ENCODE data around the gene MICAL3.
"Not testable (repeated sequence)": the region's sequence is repeated elsewhere in the genome, so short reads cannot be mapped to it uniquely, and the experiment has no call there.

Gene MICAL3

DNA sequence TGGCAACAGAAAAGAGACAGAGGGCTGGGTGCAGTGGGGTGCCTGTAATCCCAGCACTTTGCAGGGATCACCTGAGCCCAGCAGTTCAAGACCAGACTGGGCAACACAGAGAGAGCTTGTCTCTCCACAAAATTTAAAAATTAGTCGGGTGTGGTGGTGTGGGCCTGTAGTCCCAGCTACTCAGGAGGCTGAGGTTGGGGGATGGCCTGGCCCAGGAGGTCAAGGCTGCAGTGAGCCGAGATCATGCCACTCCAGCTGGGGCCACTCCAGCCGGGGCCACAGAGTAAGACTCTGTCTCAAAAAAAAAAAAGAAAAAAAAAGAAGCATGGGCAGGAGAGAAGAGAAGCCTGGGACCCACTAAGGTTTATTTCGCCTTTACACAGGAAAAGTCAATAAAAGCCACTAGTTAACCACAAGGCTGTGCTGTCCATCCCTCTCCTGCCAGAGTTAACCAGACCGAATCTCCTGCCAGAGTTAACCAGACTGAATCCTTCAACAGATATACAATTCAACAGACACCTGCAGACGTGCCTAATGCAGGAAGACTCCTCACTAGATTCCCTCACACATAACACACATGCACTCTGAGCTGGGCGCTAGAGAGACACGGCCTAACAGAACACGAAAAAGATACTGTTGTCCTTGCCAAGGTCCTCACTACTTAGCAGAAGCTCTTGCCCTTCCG lies 29.8 kb downstream of the MICAL3 start:
- DNase-seq = no peak

- not testable (repeated sequence) for DNase-seq
These were observed 31.4 kb downstream of the MICAL3 start for GRCh38 chr22:17992976-17993375.

DNA sequence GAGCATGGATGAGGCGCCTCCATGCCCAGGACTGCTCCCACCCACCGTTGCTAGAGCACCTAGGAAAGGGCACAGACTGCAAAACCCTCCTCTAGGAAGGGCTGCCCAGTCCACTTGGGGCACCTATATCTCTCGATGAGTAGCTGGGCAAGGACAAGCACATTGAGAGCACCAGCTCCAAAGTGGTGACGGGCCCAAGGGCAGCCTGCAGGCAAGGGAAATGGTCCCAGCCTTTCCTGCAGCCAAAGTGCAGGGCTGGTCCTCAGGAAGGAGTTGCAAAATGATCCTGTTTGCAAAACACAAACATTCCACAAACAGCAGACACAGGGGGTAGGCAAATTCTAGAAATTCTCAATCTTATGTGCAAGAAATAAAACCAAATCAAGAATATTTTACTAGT lies 32.4 kb downstream of the MICAL3 start:
- not testable (repeated sequence) for DNase-seq

DNA sequence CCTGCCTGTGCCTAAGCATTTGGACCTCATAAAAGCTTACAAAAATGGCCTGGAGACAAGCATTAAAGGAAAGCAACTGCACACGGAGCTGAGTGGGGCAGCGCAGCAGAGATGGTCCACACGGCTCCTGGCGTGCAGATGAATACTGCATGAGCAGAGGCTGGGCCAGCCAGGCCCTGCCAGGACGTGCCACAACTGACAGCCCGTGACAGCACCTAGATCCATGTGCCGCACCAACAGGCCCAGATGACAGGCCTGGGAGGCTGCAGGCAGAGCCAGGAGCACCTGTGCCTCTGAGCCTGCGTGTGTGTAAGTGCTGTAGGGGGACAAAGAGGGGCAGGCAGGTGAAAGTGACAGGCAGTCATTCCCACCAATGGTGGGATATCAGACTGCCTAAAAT lies 33.4 kb downstream of the MICAL3 start:
- DNase-seq = no peak

- DNase-seq = no peak
These were observed 34.2 kb downstream of the MICAL3 start for GRCh38 chr22:17990147-17990546.

GRCh38 chr22:17988800-17989513 lies 35.4 kb downstream of the MICAL3 start:
- no peak for DNase-seq

DNA sequence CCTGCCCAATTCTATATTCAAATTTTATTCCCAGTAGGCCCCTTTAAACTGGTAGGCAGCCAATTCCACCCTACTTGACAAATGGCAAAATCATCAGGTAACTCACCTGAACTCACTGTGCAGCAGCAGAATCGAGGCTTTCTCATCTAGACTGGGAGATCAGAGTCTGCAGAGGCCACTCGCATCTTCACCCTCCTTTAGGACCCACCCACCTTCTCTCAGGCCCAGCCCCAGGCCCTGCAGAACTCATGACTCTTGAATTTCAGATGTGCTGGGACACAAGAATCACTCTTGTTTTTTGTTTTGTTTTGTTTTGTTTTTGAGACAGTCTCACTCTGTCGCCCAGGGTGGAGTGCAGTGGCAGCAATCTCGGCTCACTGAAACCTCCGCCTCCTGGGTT lies 38.8 kb downstream of the MICAL3 start:
- DNase-seq = no peak

DNA sequence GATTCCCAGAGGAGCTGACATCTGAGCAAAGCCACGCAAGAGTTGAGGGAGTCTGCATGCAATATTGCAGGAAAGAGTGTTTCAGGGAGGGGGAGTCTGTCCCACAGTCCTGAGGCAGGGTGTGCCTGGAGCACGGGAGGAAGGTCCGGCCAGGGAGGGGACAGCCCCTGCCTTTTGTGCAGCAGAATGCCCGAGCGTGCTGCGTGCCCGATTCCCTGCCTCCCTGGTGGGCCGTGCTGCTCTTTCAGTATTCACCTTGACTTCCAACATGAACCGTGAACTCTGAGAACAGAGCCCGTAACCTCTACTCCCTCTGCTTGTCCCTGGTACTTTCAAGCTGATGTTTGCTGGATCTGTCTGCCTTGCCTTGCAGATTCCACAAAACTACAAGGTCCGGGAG lies 39.3 kb downstream of the MICAL3 start:
- not testable (repeated sequence) for DNase-seq

GRCh38 chr22:17984114-17984513 lies 40.2 kb downstream of the MICAL3 start:
- no peak for DNase-seq

DNA sequence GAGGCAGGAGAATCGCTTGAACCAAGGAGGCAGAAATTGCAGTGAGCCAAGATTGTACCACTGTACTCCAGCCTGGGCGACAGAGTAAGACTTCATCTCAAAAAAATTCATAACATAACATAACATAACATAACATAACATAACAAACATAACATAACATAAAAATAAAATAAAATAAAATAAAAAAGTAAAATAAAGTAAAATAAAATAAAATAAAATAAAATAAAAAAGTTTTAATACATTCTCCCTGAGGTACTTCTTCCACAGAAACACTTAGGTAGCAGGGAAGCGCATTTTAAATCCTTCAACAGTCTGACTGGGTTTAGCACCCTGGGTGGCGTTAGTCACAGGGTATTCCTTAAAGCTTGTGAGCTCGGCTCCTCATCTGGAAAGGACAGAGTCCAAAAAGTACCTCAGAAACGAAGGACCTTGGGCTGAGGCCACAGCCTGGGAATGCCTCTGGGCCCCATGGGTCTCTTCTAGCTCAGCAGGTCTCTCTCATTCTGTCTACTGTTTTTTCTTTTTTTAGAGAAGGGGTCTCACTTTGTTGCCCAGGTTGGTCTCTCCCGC lies 41.7 kb downstream of the MICAL3 start:
- no peak for DNase-seq

DNA sequence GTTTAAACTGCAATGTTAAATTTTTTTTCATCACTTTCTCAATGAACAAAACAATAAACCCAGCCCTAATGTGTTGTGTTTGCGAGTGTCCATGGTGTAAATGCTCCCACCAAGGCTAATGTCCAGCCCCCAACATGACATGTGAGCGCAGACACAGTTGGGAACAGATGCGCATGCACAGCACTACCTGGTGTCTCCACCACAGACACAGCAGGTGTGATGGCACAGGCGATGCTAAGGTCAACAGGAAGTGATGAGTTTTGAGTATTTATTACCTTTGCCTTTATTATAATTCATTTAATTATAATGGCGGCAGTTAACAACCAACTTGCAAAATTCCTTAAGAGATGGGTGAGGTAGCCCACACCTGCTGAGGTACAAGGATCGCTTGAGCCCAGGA lies 42.9 kb downstream of the MICAL3 start:
- DNase-seq = no peak

- peak; percentile 53 for DNase-seq
These were observed 43.7 kb downstream of the MICAL3 start for GRCh38 chr22:17980638-17981051.

DNA sequence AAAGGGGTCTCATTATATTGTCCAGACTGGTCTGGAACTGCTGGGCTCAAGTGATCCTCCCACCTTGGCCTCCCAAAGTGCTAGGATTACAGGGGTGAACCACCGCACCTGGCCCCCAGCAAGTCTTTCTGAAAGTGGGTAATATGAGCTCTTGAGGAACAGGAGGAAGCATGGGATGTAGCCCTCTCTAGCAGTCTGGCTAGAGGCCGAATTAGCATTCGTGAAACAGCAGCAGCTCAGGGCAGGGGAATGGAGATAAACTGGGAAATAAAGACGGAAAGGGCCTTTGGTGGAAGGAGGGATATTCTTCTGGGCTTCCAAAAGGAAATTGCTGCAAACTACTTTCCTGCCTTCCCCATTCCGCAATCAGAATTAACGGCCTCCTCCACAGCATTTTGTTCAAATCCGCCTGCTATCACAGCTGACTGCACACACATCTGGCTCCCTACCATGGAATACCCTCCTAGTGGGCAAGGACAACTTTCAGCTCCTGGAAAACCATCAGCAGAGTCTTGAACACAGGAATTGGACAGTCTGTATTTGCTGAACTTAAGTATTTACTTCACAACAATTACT lies 44.3 kb downstream of the MICAL3 start:
- DNase-seq = no peak

GRCh38 chr22:17978027-17978426 lies 46.3 kb downstream of the MICAL3 start:
- no peak for DNase-seq

DNA sequence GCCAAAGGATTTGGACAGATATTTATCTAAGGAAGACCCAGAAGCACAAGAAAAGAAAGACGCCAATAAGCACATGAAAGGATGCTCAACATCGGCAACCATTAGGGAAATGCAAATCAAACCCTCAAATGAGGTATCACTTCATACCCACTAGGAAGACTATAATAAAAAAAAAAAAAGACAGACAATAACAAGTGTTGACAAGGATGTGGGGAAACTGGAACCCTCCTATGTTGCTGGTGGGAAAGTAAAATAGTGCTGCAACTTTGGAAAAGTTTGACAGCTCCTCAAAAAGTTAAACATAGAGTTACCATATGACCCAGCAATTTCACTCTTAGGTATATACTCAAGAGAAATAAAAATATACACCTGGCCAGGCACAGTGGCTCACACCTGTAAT lies 47.0 kb downstream of the MICAL3 start:
- no peak for DNase-seq

GRCh38 chr22:17976121-17976520 lies 48.2 kb downstream of the MICAL3 start:
- no peak for DNase-seq

- DNase-seq = no peak
These were observed 49.5 kb downstream of the MICAL3 start for GRCh38 chr22:17974703-17975372.

DNA sequence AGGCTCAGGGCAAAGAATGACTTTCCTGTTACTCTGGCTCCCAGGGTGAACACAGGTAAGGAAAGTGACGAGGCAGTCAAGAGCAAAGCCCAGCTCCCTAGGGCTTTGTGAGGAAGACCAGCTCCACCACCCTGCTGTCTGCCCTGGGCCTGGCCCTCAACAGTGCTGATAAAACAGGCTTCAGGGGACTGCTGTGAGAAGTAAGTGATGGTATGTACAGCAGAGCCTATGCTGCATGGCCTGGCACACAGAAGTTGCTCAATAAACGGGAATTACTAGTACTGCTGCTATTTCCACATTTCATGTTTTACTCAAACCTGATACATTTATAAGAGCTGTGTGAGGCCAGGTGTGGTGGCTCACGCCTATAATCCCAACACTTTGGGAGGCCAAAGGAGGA lies 50.3 kb downstream of the MICAL3 start:
- no peak for DNase-seq

DNA sequence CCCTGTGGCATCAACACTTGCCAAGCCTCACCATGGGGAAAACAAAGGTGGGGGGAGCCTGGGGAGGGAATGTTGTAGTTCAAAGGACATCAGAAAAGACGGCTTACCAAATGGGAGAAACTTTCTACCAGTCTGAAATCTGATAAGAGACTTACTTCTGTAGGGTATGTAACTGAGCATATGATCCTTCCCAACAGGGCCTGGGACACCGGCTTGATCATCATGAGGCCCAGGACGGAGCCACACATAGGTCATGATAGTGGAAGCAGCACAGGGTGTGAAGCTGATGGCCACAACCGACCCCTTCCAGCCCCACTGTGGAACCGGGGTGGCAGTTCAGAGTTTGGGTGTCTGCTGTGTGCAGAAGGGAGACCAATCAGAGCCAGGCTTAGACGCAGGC lies 51.1 kb downstream of the MICAL3 start:
- no peak for DNase-seq

- no peak for DNase-seq
These were observed 51.8 kb downstream of the MICAL3 start for GRCh38 chr22:17972385-17973191.

DNA sequence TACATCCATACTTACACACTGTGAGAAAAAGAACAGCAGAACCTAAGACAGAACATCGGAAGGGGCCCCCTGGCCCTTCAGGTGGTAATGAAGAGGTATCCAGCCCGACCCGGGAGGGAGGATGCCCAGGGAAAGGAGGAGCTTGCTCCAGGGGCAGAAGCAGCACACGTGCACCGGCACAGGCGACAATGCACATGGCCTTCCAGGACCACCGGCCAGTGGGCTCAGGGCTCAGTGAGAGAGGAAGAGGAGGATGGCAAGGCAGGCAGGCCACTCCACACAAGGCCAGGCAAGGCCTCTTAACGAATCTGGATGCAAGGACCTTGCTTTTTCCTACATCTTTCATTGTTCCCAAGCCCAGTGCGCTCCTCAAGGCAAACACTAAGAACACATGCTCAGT lies 52.6 kb downstream of the MICAL3 start:
- DNase-seq = no peak

- no peak for DNase-seq
These were observed 54.1 kb downstream of the MICAL3 start for GRCh38 chr22:17970201-17970708.

Measured in central memory CD4-positive, alpha-beta T cell (primary cell).